GM06990 (cell line): ENCODE measurements around the gene PPP1R3F.

ENCODE experiments used
- DNase-seq: peaks from one replicate; pipeline ENCODE4 v3.0.0-alpha.2; 2011; ENCODE audit not compliant: insufficient read length; ENCODE audit errors: extremely low read depth
- H3K27me3 ChIP-seq: replicated peaks from 2 replicates; pipeline ENCODE4 v1.6.0; 2011; ENCODE audit warnings: low read length; ENCODE audit not compliant: control insufficient read depth, insufficient read depth
- H3K36me3 ChIP-seq: 2 replicates; pipeline ENCODE4 v1.5.1; 2011; ENCODE audit warnings: low read length; ENCODE audit not compliant: control insufficient read depth, insufficient read depth
- H3K4me3 ChIP-seq: replicated peaks from 2 replicates; pipeline ENCODE4 v1.5.1; 2011; ENCODE audit warnings: low read depth, mild to moderate bottlenecking, control low read depth, low read length
- TF ChIP-seq, protein P1 (sequence below): IDR thresholded peaks from 2 replicates; pipeline ENCODE4 v1.5.1; 2011; ENCODE audit warnings: low read length, control low read depth, mild to moderate bottlenecking, inconsistent platforms; ENCODE audit not compliant: insufficient read depth, poor library complexity, severe bottlenecking

The PPP1R3F gene

DNA sequence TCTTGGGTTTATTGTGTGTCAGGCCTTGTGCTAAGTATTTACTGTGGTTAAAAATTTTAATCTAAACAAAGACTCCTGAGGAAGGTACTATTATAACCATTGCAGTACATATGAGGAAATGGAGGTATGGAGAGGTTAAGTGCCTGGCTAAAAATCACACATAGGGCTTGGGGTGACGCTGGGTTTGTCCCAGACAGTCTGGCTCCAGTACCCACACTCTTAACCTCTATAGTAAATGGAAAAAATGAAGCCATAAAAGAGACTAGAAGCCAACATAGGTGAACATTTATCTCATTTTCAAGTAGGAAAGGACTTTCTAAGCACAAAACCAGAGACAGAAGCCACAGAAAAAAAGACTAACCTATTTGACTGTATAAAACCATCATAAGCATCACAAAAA lies 7.0 kb upstream of the PPP1R3F start:
- TF ChIP-seq, protein P1, sequence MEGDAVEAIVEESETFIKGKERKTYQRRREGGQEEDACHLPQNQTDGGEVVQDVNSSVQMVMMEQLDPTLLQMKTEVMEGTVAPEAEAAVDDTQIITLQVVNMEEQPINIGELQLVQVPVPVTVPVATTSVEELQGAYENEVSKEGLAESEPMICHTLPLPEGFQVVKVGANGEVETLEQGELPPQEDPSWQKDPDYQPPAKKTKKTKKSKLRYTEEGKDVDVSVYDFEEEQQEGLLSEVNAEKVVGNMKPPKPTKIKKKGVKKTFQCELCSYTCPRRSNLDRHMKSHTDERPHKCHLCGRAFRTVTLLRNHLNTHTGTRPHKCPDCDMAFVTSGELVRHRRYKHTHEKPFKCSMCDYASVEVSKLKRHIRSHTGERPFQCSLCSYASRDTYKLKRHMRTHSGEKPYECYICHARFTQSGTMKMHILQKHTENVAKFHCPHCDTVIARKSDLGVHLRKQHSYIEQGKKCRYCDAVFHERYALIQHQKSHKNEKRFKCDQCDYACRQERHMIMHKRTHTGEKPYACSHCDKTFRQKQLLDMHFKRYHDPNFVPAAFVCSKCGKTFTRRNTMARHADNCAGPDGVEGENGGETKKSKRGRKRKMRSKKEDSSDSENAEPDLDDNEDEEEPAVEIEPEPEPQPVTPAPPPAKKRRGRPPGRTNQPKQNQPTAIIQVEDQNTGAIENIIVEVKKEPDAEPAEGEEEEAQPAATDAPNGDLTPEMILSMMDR = no peak
- Histone ChIP-seq H3K27me3 (no peaks in the 10 kb centered on the region), H3K36me3 (no peaks in the 10 kb centered on the region), H3K4me3 (no peak overlapping the region)
- no peak for DNase-seq

DNA sequence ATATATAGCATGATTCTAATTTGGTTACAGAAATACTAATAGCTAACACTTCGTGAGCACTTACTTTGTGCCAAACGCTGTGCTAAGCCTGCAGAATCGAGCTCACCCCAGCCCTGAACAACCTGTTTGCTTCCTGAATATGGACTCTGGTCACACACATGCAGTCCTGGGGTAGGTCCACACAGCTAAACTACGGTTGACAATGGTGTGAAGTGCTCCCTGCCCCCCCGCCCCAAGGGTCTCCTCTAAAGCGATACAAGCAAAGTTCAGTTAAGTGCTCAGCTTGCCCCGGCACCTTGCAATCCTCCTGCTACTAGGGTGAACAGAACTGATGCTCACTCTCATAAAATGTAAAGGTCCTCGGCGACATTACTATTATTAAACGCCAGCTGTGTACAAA lies 6.0 kb upstream of the PPP1R3F start:
- H3K27me3 ChIP-seq = no peaks in the 10 kb centered on the region
- TF ChIP-seq, protein P1 = no peak
- no peak for DNase-seq
- H3K4me3 ChIP-seq = no peak overlapping the region
- no peaks in the 10 kb centered on the region for H3K36me3 ChIP-seq

DNA sequence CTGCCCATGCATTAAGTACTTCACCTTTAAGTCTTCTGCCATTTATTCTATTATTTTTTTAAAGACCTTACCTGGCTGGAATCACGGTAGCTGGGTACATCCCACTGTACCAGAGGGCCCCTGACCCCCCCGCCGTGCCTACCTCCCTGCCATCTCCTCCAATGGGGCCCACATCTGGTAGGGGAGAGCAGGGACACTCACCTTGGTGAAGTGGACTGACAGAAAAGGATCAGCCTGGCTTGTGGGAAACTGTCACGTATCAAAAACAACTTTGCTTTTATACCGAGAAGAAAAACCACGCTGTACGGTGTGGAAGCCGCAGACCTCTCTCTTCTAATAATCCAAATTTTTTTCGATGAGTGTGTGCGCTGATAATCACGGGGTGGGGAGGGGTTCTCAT lies 5.1 kb upstream of the PPP1R3F start, which contains the start of gene FOXP3:
TSS of gene FOXP3 (minus strand) at position 251 of the 400 bp plus-strand sequence. CDS start 6,205 bp downstream, outside the sequence.
- Histone ChIP-seq H3K4me3 (no peak within 1 kb of the TSS), H3K27me3 (no peaks in the 10 kb centered on the region), H3K36me3 (no peaks in the 10 kb centered on the region)
- no peak for DNase-seq
- TF ChIP-seq, protein P1 = no peak

DNA sequence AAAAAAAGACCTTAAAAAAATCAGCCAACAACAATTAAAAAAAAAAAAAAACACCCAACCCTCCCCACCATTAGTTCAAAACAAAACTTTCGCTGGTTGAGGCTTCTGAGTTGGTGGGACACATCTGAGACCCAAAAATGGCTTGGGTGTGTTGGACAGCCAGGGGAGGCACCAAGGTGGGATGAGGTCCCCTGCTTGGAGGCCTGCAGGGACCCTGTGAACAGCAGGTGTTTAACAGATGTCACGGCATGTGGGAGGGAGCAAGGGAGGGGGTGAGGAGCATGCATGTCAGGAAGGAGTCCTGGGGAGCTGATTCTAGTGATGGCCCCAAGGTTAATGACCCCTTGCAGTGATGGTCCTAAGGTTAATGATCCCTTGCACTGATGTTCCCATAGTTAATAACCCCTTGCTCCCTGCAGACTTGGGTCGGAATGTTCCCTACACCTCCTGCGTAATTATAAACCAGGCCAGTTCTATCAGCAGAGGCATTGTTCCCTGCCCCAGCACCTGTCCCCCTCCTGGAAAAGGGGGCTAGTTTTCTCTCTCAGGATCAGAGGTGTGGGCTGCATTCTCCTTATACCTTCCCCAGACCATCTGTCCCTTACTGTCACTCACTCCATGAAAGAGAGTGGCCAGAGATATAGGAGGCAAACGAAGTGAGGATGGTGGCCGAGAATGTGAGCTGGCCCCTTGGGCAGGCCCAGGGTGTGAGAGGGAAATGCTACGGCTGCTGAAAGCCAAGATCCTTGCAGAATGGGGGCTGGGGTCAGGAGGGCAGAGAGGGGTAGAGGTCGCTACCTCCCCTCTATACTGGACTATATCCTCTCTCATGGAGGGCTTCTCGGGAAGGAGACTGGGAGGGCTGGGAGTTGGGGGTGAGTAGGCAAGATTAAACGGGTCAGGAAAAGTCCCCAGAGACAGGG lies 2.8 kb upstream of the PPP1R3F start:
- Histone ChIP-seq H3K4me3 (no peak overlapping the region), H3K27me3 (no peaks in the 10 kb centered on the region), H3K36me3 (no peaks in the 10 kb centered on the region)
- TF ChIP-seq, protein P1 = no peak
- DNase-seq = no peak

DNA sequence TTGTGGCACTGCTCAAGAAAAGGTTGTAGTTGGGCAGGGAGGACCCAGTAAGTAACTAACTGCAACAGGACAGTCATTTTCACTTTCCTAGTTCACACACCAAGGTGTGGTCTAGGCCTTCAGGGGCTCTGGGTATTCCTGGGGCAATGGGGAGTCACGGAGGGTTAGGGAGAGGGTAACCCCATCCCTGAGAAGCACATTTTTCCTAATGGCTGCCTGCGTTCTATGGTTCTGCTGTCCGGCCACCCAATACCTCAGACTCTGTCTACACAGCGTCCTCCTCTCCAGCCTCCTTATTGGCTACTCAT lies 937 bp upstream of the PPP1R3F start:
- no peaks in the 10 kb centered on the region for H3K36me3 ChIP-seq
- DNase-seq = no peak
- H3K27me3 ChIP-seq = no peaks in the 10 kb centered on the region
- TF ChIP-seq, protein P1 = no peak
- H3K4me3 ChIP-seq = peak overlapping the region; percentile 71
